Activated naive CD8-positive, alpha-beta T cell treated with anti-CD3 and anti-CD28 coated beads, Interleukin-2, amount 10 ng/mL, durations not matched to agents 7 days and 5 days (primary cell): ENCODE data around the gene GLYATL3. TPM values are rescaled to one million over a fixed set of nuclear protein-coding genes. Genes with fewer than 3 reads are reported as not detected.

Source experiments
- ATAC-seq: fragments of 150-1000 bp; cut with Tn5 transposase; one replicate; pipeline ENCODE4 v1.10.0; 2021; ENCODE audit warnings: low read depth, moderate library complexity
- POLR2A ChIA-PET: fragments of 350-600 bp; sonication (Branson Sonifier 250); formaldehyde crosslinking; loops from one replicate; lab custom pipeline; 2021; ENCODE audit warnings: antibody characterized with exemption; lab: Charles Lee
- DNase-seq: peaks from one replicate; pipeline ENCODE4 v3.0.0; 2021
- H3K27ac Mint-ChIP-seq: one replicate; pipeline ENCODE4 v1.8.0; 2022; ENCODE audit warnings: mild to moderate bottlenecking, mixed read lengths
- H3K27me3 Mint-ChIP-seq: one replicate; pipeline ENCODE4 v1.8.0; 2022; ENCODE audit warnings: mild to moderate bottlenecking, moderate library complexity, mixed read lengths
- H3K36me3 Mint-ChIP-seq: one replicate; pipeline ENCODE4 v1.8.0; 2021; ENCODE audit warnings: mild to moderate bottlenecking, mixed read lengths
- H3K4me1 Mint-ChIP-seq: one replicate; pipeline ENCODE4 v1.8.0; 2021; ENCODE audit warnings: mixed read lengths
- H3K4me3 Mint-ChIP-seq: one replicate; pipeline ENCODE4 v1.8.0; 2022; ENCODE audit warnings: mild to moderate bottlenecking, moderate library complexity, mixed read lengths
- H3K9me3 Mint-ChIP-seq: one replicate; pipeline ENCODE4 v1.8.0; 2021; ENCODE audit warnings: mixed read lengths
- total RNA-seq, 2 experiments: library from RNA; stranded (reverse); gene quantifications; one replicate each; pipeline ENCODE4 v1.2.3, GENCODE V29; 2021

The GLYATL3 gene
- total RNA-seq, 2 experiments from 2014 or later = not detected

- Mint-ChIP-seq H3K36me3 (no peaks in the 10 kb centered on the region), H3K27me3 (peaks cover 2% of the 10 kb centered on the region), H3K27ac (no peak overlapping the region), H3K4me1 (peaks cover 7% of the 10 kb centered on the region), H3K4me3 (no peak overlapping the region), H3K9me3 (no peaks in the 10 kb centered on the region)
- no peak for ATAC-seq
- POLR2A ChIA-PET = no interaction called here
- no peak for DNase-seq
These were observed 63.5 kb downstream of the GLYATL3 start for GRCh38 chr6:49563006-49563886.

- Mint-ChIP-seq H3K36me3 (no peaks in the 10 kb centered on the region), H3K27me3 (peaks cover 2% of the 10 kb centered on the region), H3K4me3 (no peak overlapping the region), H3K9me3 (no peaks in the 10 kb centered on the region), H3K27ac (no peak overlapping the region), H3K4me1 (peaks cover 7% of the 10 kb centered on the region)
- no peak for ATAC-seq
- POLR2A ChIA-PET = no interaction called here
- no peak for DNase-seq
These were observed 64.8 kb downstream of the GLYATL3 start for GRCh38 chr6:49564552-49564951.

- Mint-ChIP-seq H3K4me3 (no peak overlapping the region), H3K9me3 (no peaks in the 10 kb centered on the region)
- ATAC-seq = no peak
These were observed 65.5 kb downstream of the GLYATL3 start for GRCh38 chr6:49565261-49565660.

GRCh38 chr6:49565855-49566254, 66.1 kb downstream of the GLYATL3 start:
- Mint-ChIP-seq H3K4me1 (peaks cover 7% of the 10 kb centered on the region), H3K27me3 (peaks cover 2% of the 10 kb centered on the region), H3K27ac (no peak overlapping the region), H3K36me3 (no peaks in the 10 kb centered on the region), H3K4me3 (no peak overlapping the region), H3K9me3 (no peaks in the 10 kb centered on the region)
- ATAC-seq = no peak
- DNase-seq = no peak
- POLR2A ChIA-PET = no interaction called here

More at GRCh38 chr6:49565261-49565660, 65.5 kb downstream of the GLYATL3 start:
- Mint-ChIP-seq H3K4me1 (peaks cover 7% of the 10 kb centered on the region), H3K36me3 (no peaks in the 10 kb centered on the region), H3K27me3 (peaks cover 2% of the 10 kb centered on the region), H3K27ac (no peak overlapping the region)
- POLR2A ChIA-PET = no interaction called here
- DNase-seq = no peak

- Mint-ChIP-seq H3K9me3 (no peaks in the 10 kb centered on the region), H3K4me3 (no peak overlapping the region), H3K4me1 (peaks cover 7% of the 10 kb centered on the region), H3K27me3 (peaks cover 6% of the 10 kb centered on the region), H3K36me3 (no peaks in the 10 kb centered on the region), H3K27ac (no peak overlapping the region)
- ATAC-seq (no peak), DNase-seq (no peak)
- POLR2A ChIA-PET = no interaction called here
These were observed 70.9 kb downstream of the GLYATL3 start for GRCh38 chr6:49570474-49571079.

GRCh38 chr6:49576618-49577017, 76.9 kb downstream of the GLYATL3 start:
- ATAC-seq (no peak), DNase-seq (no peak)
- H3K27me3 Mint-ChIP-seq = peaks cover 16% of the 10 kb centered on the region
- POLR2A ChIA-PET = no interaction called here
- H3K27ac Mint-ChIP-seq = no peak overlapping the region
- H3K36me3 Mint-ChIP-seq = no peaks in the 10 kb centered on the region
- H3K4me3 Mint-ChIP-seq = no peak overlapping the region
- H3K4me1 Mint-ChIP-seq = no peaks in the 10 kb centered on the region
- no peaks in the 10 kb centered on the region for H3K9me3 Mint-ChIP-seq

Other genes with a start within 250 kb of the GLYATL3 start
- 10 to 100 TPM; 13.2 to 14.6 TPM for gene MMUT, start 36.7 kb upstream of the GLYATL3 start, total RNA-seq
- 10 to 100 TPM; 14.4 to 14.5 TPM for gene CENPQ, start 36.6 kb upstream of the GLYATL3 start, total RNA-seq
- under 1 TPM; 0.68 to 0.80 TPM for gene C6orf141, start 50.7 kb downstream of the GLYATL3 start, total RNA-seq
- gene RHAG, start 136.9 kb downstream of the GLYATL3 start, total RNA-seq = not detected
- gene CRISP2, start 213.6 kb downstream of the GLYATL3 start, total RNA-seq = not detected
- gene CRISP3, start 244.5 kb downstream of the GLYATL3 start, total RNA-seq = not detected